MG63 (cell line): ENCODE results near the gene YEATS4. TPM values are rescaled to one million over a fixed set of nuclear protein-coding genes. Genes with fewer than 3 reads are reported as not detected.
A peak's percentile ranks its signal among the peaks of the same experiment; 100 is the strongest.

Source experiments
- DNase-seq: peaks from one replicate; pipeline ENCODE4 v3.0.0-alpha.2; 2020
- H3K27me3 ChIP-seq: fragments of 250-450 bp; sonication (Bioruptor Pico); 2 replicates; pipeline ENCODE4 v1.5.1; 2020; ENCODE audit warnings: mild to moderate bottlenecking, moderate library complexity
- H3K36me3 ChIP-seq: fragments of 250-450 bp; sonication (Bioruptor Pico); 2 replicates; pipeline ENCODE4 v1.5.1; 2020; ENCODE audit warnings: mild to moderate bottlenecking, moderate library complexity
- H3K4me3 ChIP-seq: fragments of 250-450 bp; sonication (Bioruptor Pico); 2 replicates; pipeline ENCODE4 v1.5.1; 2020; ENCODE audit warnings: mild to moderate bottlenecking, moderate library complexity
- H3K9me3 ChIP-seq: fragments of 250-450 bp; sonication (Bioruptor Pico); 2 replicates; pipeline ENCODE4 v1.5.1; 2020; ENCODE audit warnings: mild to moderate bottlenecking, moderate library complexity
- total RNA-seq: library from RNA; depleted of rRNA; stranded (reverse); fragments of >200 nt; shearing (Covaris generic); gene quantifications from 2 replicates; pipeline ENCODE4 v1.2.3, GENCODE V29; 2014; ENCODE audit warnings: low replicate concordance

YEATS4 gene
- total RNA-seq, 1 experiment from 2014 or later: 32.3 TPM

DNA sequence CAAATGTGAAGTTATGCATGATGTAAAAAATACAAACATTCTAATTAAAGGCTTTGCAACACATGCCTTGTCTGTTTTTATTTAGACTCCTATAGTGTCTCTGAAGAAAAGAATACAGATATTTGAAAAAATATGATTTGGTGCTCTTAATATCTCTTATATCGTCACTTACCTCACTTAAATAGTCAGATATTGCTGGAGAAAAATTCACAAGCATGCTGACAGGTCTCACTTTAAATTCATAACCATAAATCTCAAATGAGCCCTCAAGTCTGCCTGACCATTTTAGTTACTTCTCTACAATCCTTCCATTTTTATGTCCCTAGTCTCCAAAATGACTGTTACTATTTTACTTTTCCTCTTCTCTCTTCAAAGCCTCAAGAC is 5.4 kb upstream of the YEATS4 start:
- Histone ChIP-seq H3K27me3 (peaks cover 10% of the 10 kb centered on the region), H3K36me3 (no peaks in the 10 kb centered on the region), H3K9me3 (no peaks in the 10 kb centered on the region), H3K4me3 (no peak overlapping the region)
- no peak for DNase-seq

DNA sequence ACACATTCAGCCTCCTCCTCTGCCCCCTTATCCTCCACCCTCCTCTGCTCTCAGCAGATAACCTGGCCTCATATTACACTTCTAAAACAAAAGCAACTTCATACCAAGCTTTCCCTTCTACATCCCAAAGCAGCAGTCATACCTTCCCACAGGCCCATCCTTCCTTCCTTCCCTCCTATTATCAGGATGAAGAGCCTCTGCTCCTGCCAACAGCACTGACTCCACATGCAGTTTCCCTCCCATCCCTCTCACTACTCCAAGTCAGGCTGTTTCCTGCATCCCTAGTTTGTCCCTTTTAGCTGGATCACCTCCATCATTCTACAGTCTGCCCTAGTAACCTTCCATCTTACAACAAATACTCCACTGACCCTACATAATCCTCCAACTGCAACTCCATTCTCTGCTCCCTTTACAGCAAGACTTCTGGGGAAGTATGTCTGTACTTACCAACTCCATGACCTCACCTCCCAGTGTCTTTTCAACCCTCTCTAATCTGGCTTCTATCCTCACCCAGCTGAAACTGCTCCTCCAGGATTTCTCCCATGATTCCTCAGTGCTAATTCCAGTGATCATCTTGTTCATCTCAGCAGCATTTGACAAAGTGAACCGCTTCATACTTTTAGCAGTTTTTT is 4.9 kb upstream of the YEATS4 start:
- Histone ChIP-seq H3K36me3 (no peaks in the 10 kb centered on the region), H3K27me3 (peaks cover 8% of the 10 kb centered on the region), H3K9me3 (no peaks in the 10 kb centered on the region), H3K4me3 (no peak overlapping the region)
- DNase-seq: no peak

GRCh38 chr12:69355363-69356028 is 4.0 kb upstream of the YEATS4 start:
- Histone ChIP-seq H3K4me3 (no peak overlapping the region), H3K27me3 (peaks cover 5% of the 10 kb centered on the region), H3K9me3 (no peaks in the 10 kb centered on the region), H3K36me3 (no peaks in the 10 kb centered on the region)
- DNase-seq: no peak

GRCh38 chr12:69360348-69360672 is 767 bp downstream of the YEATS4 start:
- H3K36me3 ChIP-seq: peaks cover 16% of the 10 kb centered on the region
- peak overlapping the region; percentile 92 for H3K4me3 ChIP-seq
- DNase-seq: no peak
- no peaks in the 10 kb centered on the region for H3K9me3 ChIP-seq
- no peaks in the 10 kb centered on the region for H3K27me3 ChIP-seq

- DNase-seq: no peak
- Histone ChIP-seq H3K36me3 (peaks cover 38% of the 10 kb centered on the region), H3K9me3 (no peaks in the 10 kb centered on the region), H3K27me3 (no peaks in the 10 kb centered on the region), H3K4me3 (no peak overlapping the region)
These were observed 7.3 kb downstream of the YEATS4 start for GRCh38 chr12:69366796-69367195.

GRCh38 chr12:69368171-69368570 is 8.6 kb downstream of the YEATS4 start:
- DNase-seq: no peak
- Histone ChIP-seq H3K36me3 (peaks cover 45% of the 10 kb centered on the region), H3K27me3 (no peaks in the 10 kb centered on the region), H3K9me3 (no peaks in the 10 kb centered on the region; the same call in 1 of the 2 replicates), H3K4me3 (no peak overlapping the region)

DNA sequence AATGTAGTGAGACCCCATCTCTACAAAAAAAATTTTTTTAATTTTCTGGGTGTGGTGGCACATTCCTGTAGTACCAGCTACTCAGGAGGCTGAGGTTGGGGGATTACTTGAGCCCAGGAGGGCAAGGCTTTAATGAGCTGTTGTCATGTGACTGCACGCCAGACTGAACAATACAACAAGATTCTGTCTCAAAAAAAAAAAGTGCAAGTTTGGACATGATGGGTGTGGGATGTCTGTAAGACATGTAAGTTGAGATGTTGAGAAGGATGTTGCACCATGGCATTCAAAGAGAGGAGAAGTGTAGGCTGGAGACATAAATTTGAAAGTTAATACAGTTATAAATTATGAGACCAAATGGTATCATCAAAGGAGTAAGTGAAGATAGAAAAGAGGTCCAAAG is 23.5 kb downstream of the YEATS4 start:
- no peaks in the 10 kb centered on the region for H3K9me3 ChIP-seq
- H3K36me3 ChIP-seq: peaks cover 13% of the 10 kb centered on the region
- H3K4me3 ChIP-seq: no peak overlapping the region
- H3K27me3 ChIP-seq: no peaks in the 10 kb centered on the region
- DNase-seq: no peak

DNA sequence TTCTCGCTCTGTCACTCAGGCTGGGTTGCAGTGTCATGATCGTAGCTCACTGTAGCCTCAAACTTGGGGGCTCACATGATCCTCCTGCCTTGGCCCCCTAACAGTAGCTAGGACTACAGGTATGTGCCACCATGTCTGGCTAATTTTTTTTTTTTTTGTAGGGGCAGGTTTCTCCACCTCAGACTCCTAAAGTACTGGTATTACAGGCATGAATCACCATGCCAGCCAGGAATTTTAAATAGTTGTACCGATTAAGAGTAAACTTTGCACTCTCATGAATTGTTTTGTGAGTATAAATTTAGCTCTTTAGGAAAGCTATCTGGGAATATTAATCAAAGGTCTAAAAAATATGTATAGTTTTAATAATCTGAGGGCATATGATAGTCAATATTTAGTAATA is 25.5 kb downstream of the YEATS4 start:
- no peak for DNase-seq

GRCh38 chr12:69386921-69387320 is 27.4 kb downstream of the YEATS4 start:
- no peak for DNase-seq
- Histone ChIP-seq H3K9me3 (no peaks in the 10 kb centered on the region), H3K36me3 (peaks cover 19% of the 10 kb centered on the region), H3K27me3 (no peaks in the 10 kb centered on the region), H3K4me3 (no peak overlapping the region)

More for the DNA sequence above, 25.5 kb downstream of the YEATS4 start:
- Histone ChIP-seq H3K9me3 (no peaks in the 10 kb centered on the region), H3K4me3 (no peak overlapping the region), H3K27me3 (no peaks in the 10 kb centered on the region), H3K36me3 (peaks cover 6% of the 10 kb centered on the region)

- H3K4me3 ChIP-seq: no peak overlapping the region
These were observed 28.8 kb downstream of the YEATS4 start for GRCh38 chr12:69388371-69388770.

DNA sequence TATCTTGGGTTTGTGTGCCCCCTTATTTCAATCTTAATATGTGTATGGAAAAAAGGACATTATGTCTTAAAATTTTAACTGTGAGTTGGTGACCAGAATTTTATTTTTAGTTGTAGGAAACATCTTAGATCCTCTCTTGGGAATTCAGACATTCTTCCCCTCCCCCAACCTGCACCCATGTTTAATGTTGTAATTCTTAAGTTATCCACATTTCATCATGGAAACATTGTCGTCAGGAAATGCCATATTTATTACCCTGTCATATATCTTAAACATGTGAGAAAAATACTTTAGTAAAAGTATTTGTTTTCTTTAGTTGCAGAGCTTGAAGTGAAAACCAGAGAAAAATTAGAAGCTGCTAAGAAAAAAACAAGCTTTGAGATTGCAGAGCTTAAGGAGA is 30.3 kb downstream of the YEATS4 start:
- H3K27me3 ChIP-seq: no peaks in the 10 kb centered on the region
- no peak overlapping the region for H3K4me3 ChIP-seq
- no peaks in the 10 kb centered on the region for H3K9me3 ChIP-seq
- no peak for DNase-seq
- H3K36me3 ChIP-seq: peaks cover 21% of the 10 kb centered on the region

More at GRCh38 chr12:69388371-69388770, 28.8 kb downstream of the YEATS4 start:
- Histone ChIP-seq H3K27me3 (no peaks in the 10 kb centered on the region), H3K36me3 (peaks cover 21% of the 10 kb centered on the region), H3K9me3 (no peaks in the 10 kb centered on the region)
- DNase-seq: no peak

GRCh38 chr12:69392179-69392928 is 32.8 kb downstream of the YEATS4 start:
- H3K4me3 ChIP-seq: no peak overlapping the region
- H3K36me3 ChIP-seq: peaks cover 21% of the 10 kb centered on the region
- no peaks in the 10 kb centered on the region for H3K27me3 ChIP-seq
- no peak for DNase-seq
- H3K9me3 ChIP-seq: peaks cover 5% of the 10 kb centered on the region; the same call in 1 of the 2 replicates

- Histone ChIP-seq H3K9me3 (peaks cover 5% of the 10 kb centered on the region; the same call in 1 of the 2 replicates), H3K36me3 (peaks cover 9% of the 10 kb centered on the region), H3K27me3 (no peaks in the 10 kb centered on the region), H3K4me3 (no peak overlapping the region)
- no peak for DNase-seq
These were observed 36.5 kb downstream of the YEATS4 start for GRCh38 chr12:69396041-69396440.

- Histone ChIP-seq H3K27me3 (no peaks in the 10 kb centered on the region), H3K9me3 (peaks cover 5% of the 10 kb centered on the region; the same call in 1 of the 2 replicates), H3K4me3 (no peak overlapping the region), H3K36me3 (peaks cover 5% of the 10 kb centered on the region)
- DNase-seq: no peak
These were observed 37.4 kb downstream of the YEATS4 start for GRCh38 chr12:69396963-69397362.

DNA sequence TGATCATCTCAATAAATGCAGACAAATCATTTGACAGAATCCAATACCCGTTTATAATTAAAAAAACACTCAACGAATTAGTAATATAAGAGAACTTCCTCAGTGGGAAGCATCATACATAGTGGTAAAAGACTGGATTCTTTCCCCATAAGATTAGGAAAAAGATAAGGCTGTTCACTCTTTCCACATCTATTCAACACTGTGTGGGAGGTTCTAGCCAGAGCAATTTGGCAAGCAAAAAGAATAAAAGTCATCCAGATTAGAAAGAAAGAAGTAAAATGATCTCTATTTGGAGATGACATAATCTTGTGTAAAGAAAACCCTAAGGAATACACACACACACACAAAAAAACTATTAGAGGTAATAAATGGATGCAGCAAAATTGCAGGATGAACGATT is 38.4 kb downstream of the YEATS4 start:
- Histone ChIP-seq H3K4me3 (no peak overlapping the region), H3K36me3 (no peaks in the 10 kb centered on the region), H3K27me3 (no peaks in the 10 kb centered on the region), H3K9me3 (peaks cover 5% of the 10 kb centered on the region; the same call in 1 of the 2 replicates)
- no peak for DNase-seq

DNA sequence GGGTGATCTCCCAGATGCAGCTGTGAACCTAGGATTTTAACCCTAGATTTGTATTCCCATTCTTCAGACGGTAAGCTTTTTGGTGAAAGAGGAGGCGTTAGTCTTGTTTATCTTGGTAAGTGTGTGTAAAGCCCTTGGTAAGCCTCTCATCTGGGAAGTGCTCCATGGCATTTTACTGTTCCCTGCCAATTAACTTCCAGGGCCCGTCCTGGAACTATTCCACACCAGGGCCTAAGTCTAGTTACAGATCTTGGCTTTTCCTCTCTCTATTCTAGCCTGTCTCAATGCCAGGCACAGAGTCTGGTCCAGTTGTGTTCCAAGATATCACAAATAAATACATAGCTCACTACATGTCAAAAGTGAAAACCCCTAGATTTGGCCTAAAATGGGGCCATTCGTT is 42.4 kb downstream of the YEATS4 start:
- peak; percentile 86 for DNase-seq
- H3K27me3 ChIP-seq: no peaks in the 10 kb centered on the region
- no peak overlapping the region for H3K4me3 ChIP-seq
- H3K9me3 ChIP-seq: peaks cover 2% of the 10 kb centered on the region; the same call in 1 of the 2 replicates
- no peaks in the 10 kb centered on the region; the same call in 1 of the 2 replicates for H3K36me3 ChIP-seq

DNA sequence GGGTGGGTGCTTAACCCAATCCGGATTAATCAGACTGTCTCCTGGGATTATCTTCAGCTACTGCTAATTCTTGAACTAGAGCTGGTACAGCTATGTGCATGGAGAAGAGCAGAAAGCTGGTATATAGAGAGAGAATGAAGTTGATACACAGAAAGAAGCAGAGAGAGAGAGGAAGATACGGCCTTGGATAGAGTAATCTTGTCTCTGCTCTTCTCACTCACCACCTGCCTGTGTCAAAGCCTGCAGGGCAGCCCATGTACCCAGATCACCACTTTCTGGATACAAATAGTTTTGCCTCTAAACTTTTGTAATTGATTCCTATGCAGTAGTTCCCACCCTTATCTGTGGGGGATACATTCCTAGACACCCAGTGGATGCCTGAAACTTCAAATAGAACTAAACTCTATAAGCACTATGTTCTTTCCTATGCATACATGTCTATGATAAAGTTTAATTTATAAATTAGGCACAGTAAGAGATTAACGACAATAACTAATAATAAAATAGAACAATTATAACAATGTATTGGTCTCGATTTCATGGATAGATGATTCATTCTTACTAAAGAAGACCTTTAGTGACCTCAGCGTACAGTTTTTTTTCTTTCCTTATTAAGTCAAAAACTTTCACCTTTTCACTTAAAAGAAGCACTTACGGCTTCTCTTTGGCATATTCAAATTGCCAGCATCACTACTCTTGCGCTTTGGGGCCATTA is 45.5 kb downstream of the YEATS4 start:
- Histone ChIP-seq H3K9me3 (no peaks in the 10 kb centered on the region), H3K4me3 (no peak overlapping the region), H3K36me3 (no peaks in the 10 kb centered on the region; the same call in 1 of the 2 replicates), H3K27me3 (no peaks in the 10 kb centered on the region)
- DNase-seq: no peak
